HEK293 (cell line): Measurements from ENCODE around the gene DDX10.

ENCODE experiments used
- CTCF ChIA-PET: fragments of 350-600 bp; formaldehyde crosslinking; extraction: SDS; loops from one replicate; lab custom pipeline; 2021; ENCODE audit warnings: antibody characterized with exemption; lab: Yijun Ruan, JAX
- POLR2A ChIA-PET: fragments of 300-600 bp; formaldehyde crosslinking; extraction: SDS; loops from one replicate; lab custom pipeline; 2020; ENCODE audit warnings: antibody characterized with exemption, inconsistent platforms; lab: Yijun Ruan, JAX
- H3K27ac ChIP-seq: fragments of 200-500 bp; sonication (Bioruptor generic); 2 replicates; pipeline ENCODE4 v1.5.1; 2014; ENCODE audit warnings: low read depth, low read length, control low read depth, inconsistent platforms; ENCODE audit errors: extremely low read depth
- H3K36me3 ChIP-seq, 2 experiments: fragments of 200-500 bp in 1 of 2; sonication (Bioruptor generic) in 1 of 2; 1 replicate in 1 of 2; 2 replicates in 1 of 2; pipeline ENCODE4 v1.5.1; 2014 to 2017; ENCODE audit warnings: inconsistent platforms in 2 of 2, low read length in 2 of 2; ENCODE audit not compliant: control insufficient read depth in 2 of 2, insufficient read depth in 1 of 2
- H3K4me1 ChIP-seq: fragments of 200-500 bp; sonication (Bioruptor generic); 2 replicates; pipeline ENCODE4 v1.5.1; 2014; ENCODE audit warnings: mild to moderate bottlenecking, low read length, inconsistent platforms; ENCODE audit not compliant: control insufficient read depth, insufficient read depth
- H3K4me3 ChIP-seq: 2 replicates; pipeline ENCODE4 v1.5.1; 2011; ENCODE audit warnings: low read depth, mild to moderate bottlenecking, control low read depth, low read length, moderate library complexity
- H3K9me3 ChIP-seq: fragments of 200-500 bp; sonication (Bioruptor generic); 2 replicates; pipeline ENCODE4 v1.5.1; 2014; ENCODE audit warnings: low read depth, low read length, inconsistent platforms; ENCODE audit not compliant: control insufficient read depth, insufficient read depth
- GLI2 ChIP-seq: fragments of 450-650 bp; formaldehyde crosslinking; IDR thresholded peaks from 2 replicates; pipeline ENCODE4; 2017; ENCODE audit warnings: missing biosample characterization, missing genetic modification characterization, low read depth, borderline replicate concordance
- GLIS2 ChIP-seq: fragments of 450-650 bp; formaldehyde crosslinking; IDR thresholded peaks from 2 replicates; pipeline ENCODE4 v1.5.1; 2016; ENCODE audit warnings: missing biosample characterization, missing genetic modification characterization
- HOXD13 ChIP-seq: sonication (generic); formaldehyde crosslinking; IDR thresholded peaks from 2 replicates; pipeline ENCODE4 v1.8.0; 2022; ENCODE audit warnings: missing genetic modification reagents, borderline replicate concordance
- KLF10 ChIP-seq: fragments of 450-650 bp; IDR thresholded peaks from 2 replicates; pipeline ENCODE4 v1.5.1; 2018; ENCODE audit warnings: missing biosample characterization, mild to moderate bottlenecking, missing genetic modification characterization
- KLF17 ChIP-seq: fragments of 450-650 bp; formaldehyde crosslinking; IDR thresholded peaks from 2 replicates; pipeline ENCODE4 v1.5.1; 2016; ENCODE audit warnings: missing biosample characterization, missing genetic modification characterization
- MZF1 ChIP-seq: fragments of 450-650 bp; formaldehyde crosslinking; IDR thresholded peaks from 2 replicates; pipeline ENCODE4 v1.5.1; 2017; ENCODE audit warnings: missing biosample characterization, missing genetic modification characterization, borderline replicate concordance
- YY1 ChIP-seq: fragments of 450-650 bp; formaldehyde crosslinking; IDR thresholded peaks from 2 replicates; pipeline ENCODE4 v1.5.1; 2018; ENCODE audit warnings: missing biosample characterization, missing genetic modification characterization
- ZBTB10 ChIP-seq: fragments of 450-650 bp; formaldehyde crosslinking; IDR thresholded peaks from 2 replicates; pipeline ENCODE4 v1.5.1; 2016; ENCODE audit warnings: missing biosample characterization, missing genetic modification characterization
- ZIC2 ChIP-seq: fragments of 450-650 bp; formaldehyde crosslinking; IDR thresholded peaks from 2 replicates; pipeline ENCODE4 v1.5.1; 2016; ENCODE audit warnings: missing biosample characterization, missing genetic modification characterization
- ZNF155 ChIP-seq: fragments of 450-650 bp; formaldehyde crosslinking; IDR thresholded peaks from 2 replicates; pipeline ENCODE4 v1.5.1; 2016; ENCODE audit warnings: missing biosample characterization, missing genetic modification characterization
- ZNF214 ChIP-seq: fragments of 450-650 bp; formaldehyde crosslinking; IDR thresholded peaks from 2 replicates; pipeline ENCODE4 v1.5.1; 2017; ENCODE audit warnings: missing biosample characterization, mild to moderate bottlenecking, missing genetic modification characterization, borderline replicate concordance
- ZNF248 ChIP-seq: fragments of 450-650 bp; formaldehyde crosslinking; IDR thresholded peaks from 2 replicates; pipeline ENCODE4 v1.5.1; 2017; ENCODE audit warnings: missing biosample characterization, missing genetic modification characterization
- ZNF280D ChIP-seq: fragments of 450-650 bp; formaldehyde crosslinking; IDR thresholded peaks from 2 replicates; pipeline ENCODE4 v1.5.1; 2016; ENCODE audit warnings: missing biosample characterization, missing genetic modification characterization
- ZNF335 ChIP-seq: fragments of 450-650 bp; formaldehyde crosslinking; conservative IDR thresholded peaks from 2 replicates; pipeline ENCODE4 v1.5.1; 2016; ENCODE audit warnings: missing biosample characterization, missing genetic modification characterization
- ZNF354C ChIP-seq: fragments of 450-650 bp; formaldehyde crosslinking; IDR thresholded peaks from 2 replicates; pipeline ENCODE4 v1.5.1; 2016; ENCODE audit warnings: missing biosample characterization, missing genetic modification characterization, low read depth, borderline replicate concordance
- ZNF366 ChIP-seq: fragments of 450-650 bp; formaldehyde crosslinking; conservative IDR thresholded peaks from 2 replicates; pipeline ENCODE4 v1.5.1; 2016; ENCODE audit warnings: missing biosample characterization, missing genetic modification characterization
- ZNF48 ChIP-seq: fragments of 450-650 bp; formaldehyde crosslinking; IDR thresholded peaks from 2 replicates; pipeline ENCODE4 v1.5.1; 2016; ENCODE audit warnings: missing biosample characterization, missing genetic modification characterization
- ZNF501 ChIP-seq: fragments of 450-650 bp; formaldehyde crosslinking; IDR thresholded peaks from 2 replicates; pipeline ENCODE4 v1.5.1; 2016; ENCODE audit warnings: missing biosample characterization, missing genetic modification characterization
- ZNF585B ChIP-seq: fragments of 450-650 bp; formaldehyde crosslinking; IDR thresholded peaks from 2 replicates; pipeline ENCODE4 v1.5.1; 2016; ENCODE audit warnings: missing biosample characterization, missing genetic modification characterization
- ZNF645 ChIP-seq: fragments of 450-650 bp; formaldehyde crosslinking; IDR thresholded peaks from 2 replicates; pipeline ENCODE4; 2016; ENCODE audit warnings: missing biosample characterization, missing genetic modification characterization
- ZNF791 ChIP-seq: fragments of 450-650 bp; formaldehyde crosslinking; IDR thresholded peaks from 2 replicates; pipeline ENCODE4 v1.5.1; 2016; ENCODE audit warnings: missing biosample characterization, missing genetic modification characterization
- ZNF792 ChIP-seq: fragments of 450-650 bp; formaldehyde crosslinking; IDR thresholded peaks from 2 replicates; pipeline ENCODE4 v1.5.1; 2016; ENCODE audit warnings: missing biosample characterization, missing genetic modification characterization
- ZNF830 ChIP-seq: fragments of 450-650 bp; IDR thresholded peaks from 2 replicates; pipeline ENCODE4 v1.5.0; 2018; ENCODE audit warnings: missing biosample characterization, missing genetic modification characterization, low read depth, mild to moderate bottlenecking, moderate library complexity
- ZNF837 ChIP-seq: fragments of 450-650 bp; formaldehyde crosslinking; IDR thresholded peaks from 2 replicates; pipeline ENCODE4 v1.5.1; 2016; ENCODE audit warnings: missing biosample characterization, missing genetic modification characterization
- ZSCAN16 ChIP-seq: fragments of 450-650 bp; formaldehyde crosslinking; IDR thresholded peaks from 2 replicates; pipeline ENCODE4 v1.5.1; 2016; ENCODE audit warnings: missing biosample characterization, missing genetic modification characterization
- ZSCAN30 ChIP-seq: fragments of 450-650 bp; IDR thresholded peaks from 2 replicates; pipeline ENCODE4 v1.5.1; 2018; ENCODE audit warnings: missing biosample characterization, mild to moderate bottlenecking, missing genetic modification characterization, moderate library complexity
- TF ChIP-seq, protein P1 (sequence below): fragments of 450-650 bp; formaldehyde crosslinking; IDR thresholded peaks from 2 replicates; pipeline ENCODE4 v1.5.1; 2016; ENCODE audit warnings: missing biosample characterization, missing genetic modification characterization

The DDX10 gene

DNA sequence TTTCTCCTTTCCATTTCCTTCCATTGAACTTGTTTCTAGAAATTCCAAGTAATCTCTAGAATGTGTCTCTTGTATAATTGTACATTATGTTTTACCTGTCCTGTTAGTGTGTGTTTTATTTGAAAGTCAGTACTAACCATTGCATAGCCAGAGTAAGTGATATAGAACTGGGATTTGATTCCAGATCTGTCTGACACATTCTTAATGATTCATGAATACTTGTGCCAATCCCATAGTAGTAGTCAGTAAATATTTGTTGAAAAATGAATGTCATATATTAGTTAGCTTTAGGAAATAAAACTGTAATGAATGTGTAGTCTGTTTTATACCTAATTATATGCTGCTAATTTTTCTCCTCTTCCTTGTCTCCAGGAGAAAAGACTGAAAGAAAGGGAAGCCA, 186.9 kb downstream of the DDX10 start (continued):
- TF ChIP-seq ZNF585B (tag by site-specific recombination) = no peak
- TF ChIP-seq ZNF830 (tag by site-specific recombination) = no peak

- POLR2A ChIA-PET = no interaction called here
- no peaks in the 10 kb centered on the region for H3K9me3 ChIP-seq
- no peak overlapping the region for H3K27ac ChIP-seq
- H3K4me3 ChIP-seq = no peak overlapping the region
- no peak for TF ChIP-seq ZNF791
- TF ChIP-seq ZBTB10 = no peak
- TF ChIP-seq YY1 (tag by site-specific recombination) = no peak
- TF ChIP-seq HOXD13 (CRISPR knock-in tag) = no peak
- TF ChIP-seq GLIS2 (tag by site-specific recombination) = no peak
- no peak for TF ChIP-seq KLF17 (tag by site-specific recombination)
- no peak for TF ChIP-seq ZNF645 (tag by site-specific recombination)
- TF ChIP-seq ZNF155 (tag by site-specific recombination) = no peak
- TF ChIP-seq ZIC2 (tag by site-specific recombination) = no peak
- TF ChIP-seq MZF1 (tag by site-specific recombination) = no peak
- no peak for TF ChIP-seq ZNF248
- CTCF ChIA-PET = no interaction called here
- peaks cover 0 to 4% of the 10 kb centered on the region in 2 experiments; a peak in 1 of 3 replicates for H3K36me3 ChIP-seq
- no peaks in the 10 kb centered on the region for H3K4me1 ChIP-seq
Measured at GRCh38 chr11:108852701-108853100, 187.8 kb downstream of the DDX10 start.

- ChIA-PET POLR2A (no interaction called here), CTCF (no interaction called here)
- H3K4me1 ChIP-seq = no peaks in the 10 kb centered on the region
- H3K4me3 ChIP-seq = no peak overlapping the region
- no peak overlapping the region for H3K27ac ChIP-seq
- H3K36me3 ChIP-seq = peaks cover 0 to 4% of the 10 kb centered on the region in 2 experiments; a peak in 1 of 3 replicates
- no peaks in the 10 kb centered on the region for H3K9me3 ChIP-seq
- TF ChIP-seq ZNF48 (tag by site-specific recombination) (no peak), ZSCAN30 (tag by site-specific recombination) (no peak), ZSCAN16 (tag by site-specific recombination) (no peak), ZNF792 (tag by site-specific recombination) (no peak), ZNF366 (tag by site-specific recombination) (no peak), ZNF214 (tag by site-specific recombination) (no peak), GLI2 (tag by site-specific recombination) (no peak), KLF10 (tag by site-specific recombination) (no peak), ZNF280D (tag by site-specific recombination) (no peak), ZNF248 (no peak), ZNF354C (tag by site-specific recombination) (no peak), ZNF335 (tag by site-specific recombination) (no peak), ZNF501 (tag by site-specific recombination) (no peak), ZNF837 (tag by site-specific recombination) (no peak)
- TF ChIP-seq, protein P1, sequence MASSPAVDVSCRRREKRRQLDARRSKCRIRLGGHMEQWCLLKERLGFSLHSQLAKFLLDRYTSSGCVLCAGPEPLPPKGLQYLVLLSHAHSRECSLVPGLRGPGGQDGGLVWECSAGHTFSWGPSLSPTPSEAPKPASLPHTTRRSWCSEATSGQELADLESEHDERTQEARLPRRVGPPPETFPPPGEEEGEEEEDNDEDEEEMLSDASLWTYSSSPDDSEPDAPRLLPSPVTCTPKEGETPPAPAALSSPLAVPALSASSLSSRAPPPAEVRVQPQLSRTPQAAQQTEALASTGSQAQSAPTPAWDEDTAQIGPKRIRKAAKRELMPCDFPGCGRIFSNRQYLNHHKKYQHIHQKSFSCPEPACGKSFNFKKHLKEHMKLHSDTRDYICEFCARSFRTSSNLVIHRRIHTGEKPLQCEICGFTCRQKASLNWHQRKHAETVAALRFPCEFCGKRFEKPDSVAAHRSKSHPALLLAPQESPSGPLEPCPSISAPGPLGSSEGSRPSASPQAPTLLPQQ (tag by site-specific recombination) = no peak
Measured at GRCh38 chr11:108853151-108853550, 188.3 kb downstream of the DDX10 start.
